ENCODE data around the gene CDK5R2.

CDK5R2 gene

GRCh38 chr2:219002395-219003266, 43.2 kb downstream of the CDK5R2 start:
- no peak for DNase-seq (ENCODE audit: low read depth)

GRCh38 chr2:219003267-219003634, 43.8 kb downstream of the CDK5R2 start:
- DNase-seq (ENCODE audit: low read depth), result no peak

GRCh38 chr2:219003979-219004378, 44.5 kb downstream of the CDK5R2 start:
- no peak for DNase-seq (ENCODE audit: low read depth)

GRCh38 chr2:219009294-219009693, 49.8 kb downstream of the CDK5R2 start:
- no peak for DNase-seq (ENCODE audit: low read depth)

- DNase-seq (ENCODE audit: low read depth), result no peak
Measured at GRCh38 chr2:219010162-219010756, 50.8 kb downstream of the CDK5R2 start.

- no peak for DNase-seq (ENCODE audit: low read depth)
Measured at GRCh38 chr2:219010873-219011272, 51.4 kb downstream of the CDK5R2 start.
